ENCODE measurements around the gene DLG2.

The DLG2 gene

GRCh38 chr11:84215672-84216071 is 1411.5 kb downstream of the DLG2 start:
- H2AFZ ChIP-seq (ENCODE audit: low read length), result no peak overlapping the region
- H3K4me2 ChIP-seq (ENCODE audit: low read depth, low read length), result no peak overlapping the region
- H3K9me3 ChIP-seq (replicated peaks; ENCODE audit: insufficient read depth, low read length), result no peaks in the 10 kb centered on the region
- H3F3A ChIP-seq (ENCODE audit: insufficient read depth, low read length), result no peaks in the 10 kb centered on the region
- no peaks in the 10 kb centered on the region for H4K20me1 ChIP-seq (ENCODE audit: insufficient read depth, low read length)
- no peaks in the 10 kb centered on the region for H3K36me3 ChIP-seq (replicated peaks; ENCODE audit: insufficient read depth, low read length)
- H3K9me2 ChIP-seq (replicated peaks; ENCODE audit: insufficient read depth, low read length), result no peaks in the 10 kb centered on the region
- H3K4me1 ChIP-seq (ENCODE audit: low read length), result no peaks in the 10 kb centered on the region
- TF ChIP-seq EZH2phosphoT487 (IDR thresholded peaks at IDR 0.05; ENCODE audit: low read length), result no peak
- TF ChIP-seq, protein P1, sequence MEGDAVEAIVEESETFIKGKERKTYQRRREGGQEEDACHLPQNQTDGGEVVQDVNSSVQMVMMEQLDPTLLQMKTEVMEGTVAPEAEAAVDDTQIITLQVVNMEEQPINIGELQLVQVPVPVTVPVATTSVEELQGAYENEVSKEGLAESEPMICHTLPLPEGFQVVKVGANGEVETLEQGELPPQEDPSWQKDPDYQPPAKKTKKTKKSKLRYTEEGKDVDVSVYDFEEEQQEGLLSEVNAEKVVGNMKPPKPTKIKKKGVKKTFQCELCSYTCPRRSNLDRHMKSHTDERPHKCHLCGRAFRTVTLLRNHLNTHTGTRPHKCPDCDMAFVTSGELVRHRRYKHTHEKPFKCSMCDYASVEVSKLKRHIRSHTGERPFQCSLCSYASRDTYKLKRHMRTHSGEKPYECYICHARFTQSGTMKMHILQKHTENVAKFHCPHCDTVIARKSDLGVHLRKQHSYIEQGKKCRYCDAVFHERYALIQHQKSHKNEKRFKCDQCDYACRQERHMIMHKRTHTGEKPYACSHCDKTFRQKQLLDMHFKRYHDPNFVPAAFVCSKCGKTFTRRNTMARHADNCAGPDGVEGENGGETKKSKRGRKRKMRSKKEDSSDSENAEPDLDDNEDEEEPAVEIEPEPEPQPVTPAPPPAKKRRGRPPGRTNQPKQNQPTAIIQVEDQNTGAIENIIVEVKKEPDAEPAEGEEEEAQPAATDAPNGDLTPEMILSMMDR (IDR thresholded peaks at IDR 0.05; ENCODE audit: low read length), result no peak
- TF ChIP-seq EZH2 (optimal IDR thresholded peaks at IDR 0.05; ENCODE audit: low read depth, low read length), result no peak
- no peak overlapping the region for H3K27ac ChIP-seq (ENCODE audit: low read length)
- no peak overlapping the region for H3K4me3 ChIP-seq (ENCODE audit: low read length)
- DNase-seq, result no peak
- no peaks in the 10 kb centered on the region for H3K27me3 ChIP-seq (replicated peaks; ENCODE audit: insufficient read depth, low read length)
- no peak overlapping the region for H3K9ac ChIP-seq (ENCODE audit: low read length)
- no peaks in the 10 kb centered on the region for H3K79me2 ChIP-seq (ENCODE audit: low read length)

- no peaks in the 10 kb centered on the region for H3K9me2 ChIP-seq (replicated peaks; ENCODE audit: insufficient read depth, low read length)
- no peak overlapping the region for H3K27ac ChIP-seq (ENCODE audit: low read length)
These were observed 1412.6 kb downstream of the DLG2 start for GRCh38 chr11:84214557-84214956.

DNA sequence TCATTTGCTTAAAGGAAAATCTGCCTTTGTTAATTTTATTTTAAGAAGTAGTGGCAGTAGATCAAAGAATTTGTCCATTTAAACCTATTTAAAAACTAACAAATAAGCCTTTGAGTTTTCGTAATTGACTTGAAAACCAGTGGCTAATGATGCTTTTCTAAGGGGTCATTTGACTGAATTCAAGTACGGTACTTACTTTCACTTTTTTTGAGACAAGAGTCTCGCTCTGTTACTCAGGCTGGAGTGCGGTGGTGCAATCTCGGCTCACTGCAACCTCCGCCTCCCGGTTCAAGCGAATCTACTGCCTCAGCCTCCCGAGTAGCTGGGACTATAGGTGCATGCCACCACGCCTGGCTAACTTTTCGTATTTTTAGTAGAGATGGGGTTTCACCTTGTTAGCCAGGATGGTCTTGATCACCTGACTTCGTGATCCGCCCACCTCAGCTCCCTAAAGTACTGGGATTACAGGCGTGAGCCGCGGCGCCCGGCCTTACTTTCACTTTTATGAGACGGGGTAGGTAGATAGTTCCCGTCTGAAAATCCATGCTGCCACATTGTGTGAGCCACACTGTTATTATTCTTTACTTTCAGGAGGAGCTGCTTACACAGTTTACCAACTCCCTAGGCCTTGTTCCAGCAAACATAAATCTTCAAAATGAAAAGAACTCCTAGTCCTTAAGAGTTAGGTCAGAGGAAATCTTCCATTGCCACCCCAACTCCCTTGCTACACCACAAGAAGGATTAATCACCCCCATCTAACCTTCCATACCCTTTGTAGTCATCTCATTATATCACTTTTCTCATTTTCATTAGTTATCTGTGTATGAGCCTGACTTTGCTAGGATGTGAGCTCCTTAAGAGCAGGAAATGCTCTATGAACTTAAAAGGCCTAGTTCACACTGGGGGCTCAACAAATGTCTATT is 1414.4 kb downstream of the DLG2 start:
- TF ChIP-seq EZH2 (optimal IDR thresholded peaks at IDR 0.05; ENCODE audit: low read depth, low read length), result no peak
- TF ChIP-seq, protein P1 (IDR thresholded peaks at IDR 0.05; ENCODE audit: low read length), result no peak
- TF ChIP-seq EZH2phosphoT487 (IDR thresholded peaks at IDR 0.05; ENCODE audit: low read length), result no peak
- no peaks in the 10 kb centered on the region for H3F3A ChIP-seq (ENCODE audit: insufficient read depth, low read length)
- H3K9me2 ChIP-seq (replicated peaks; ENCODE audit: insufficient read depth, low read length), result no peaks in the 10 kb centered on the region
- no peak overlapping the region for H3K27ac ChIP-seq (ENCODE audit: low read length)
- DNase-seq, result no peak
- no peaks in the 10 kb centered on the region for H3K9me3 ChIP-seq (replicated peaks; ENCODE audit: insufficient read depth, low read length)
- H3K4me2 ChIP-seq (ENCODE audit: low read depth, low read length), result no peak overlapping the region
- H3K4me3 ChIP-seq (ENCODE audit: low read length), result no peak overlapping the region
- no peaks in the 10 kb centered on the region for H3K36me3 ChIP-seq (replicated peaks; ENCODE audit: insufficient read depth, low read length)
- H4K20me1 ChIP-seq (ENCODE audit: insufficient read depth, low read length), result no peaks in the 10 kb centered on the region
- H3K27me3 ChIP-seq (replicated peaks; ENCODE audit: insufficient read depth, low read length), result no peaks in the 10 kb centered on the region
- H3K9ac ChIP-seq (ENCODE audit: low read length), result no peak overlapping the region
- H3K79me2 ChIP-seq (ENCODE audit: low read length), result no peaks in the 10 kb centered on the region
- no peaks in the 10 kb centered on the region for H3K4me1 ChIP-seq (ENCODE audit: low read length)
- H2AFZ ChIP-seq (ENCODE audit: low read length), result no peak overlapping the region

More at GRCh38 chr11:84214557-84214956, 1412.6 kb downstream of the DLG2 start:
- Histone ChIP-seq H3K4me1 (ENCODE audit: low read length) (no peaks in the 10 kb centered on the region), H3K36me3 (replicated peaks; ENCODE audit: insufficient read depth, low read length) (no peaks in the 10 kb centered on the region), H2AFZ (ENCODE audit: low read length) (no peak overlapping the region), H3K9ac (ENCODE audit: low read length) (no peak overlapping the region), H3K4me2 (ENCODE audit: low read depth, low read length) (no peak overlapping the region), H3K9me3 (replicated peaks; ENCODE audit: insufficient read depth, low read length) (no peaks in the 10 kb centered on the region), H4K20me1 (ENCODE audit: insufficient read depth, low read length) (no peaks in the 10 kb centered on the region), H3K4me3 (ENCODE audit: low read length) (no peak overlapping the region), H3F3A (ENCODE audit: insufficient read depth, low read length) (no peaks in the 10 kb centered on the region), H3K79me2 (ENCODE audit: low read length) (no peaks in the 10 kb centered on the region), H3K27me3 (replicated peaks; ENCODE audit: insufficient read depth, low read length) (no peaks in the 10 kb centered on the region)
- TF ChIP-seq, protein P1 (IDR thresholded peaks at IDR 0.05; ENCODE audit: low read length), result no peak
- TF ChIP-seq EZH2 (optimal IDR thresholded peaks at IDR 0.05; ENCODE audit: low read depth, low read length) (no peak), EZH2phosphoT487 (IDR thresholded peaks at IDR 0.05; ENCODE audit: low read length) (no peak)
- no peak for DNase-seq

All from MM.1S (cell line).